GM19328 (cell line): ENCODE results near the gene SYPL1.

ENCODE experiments used
- ATAC-seq: cut with Tn5 transposase; IDR thresholded peaks from one replicate; pipeline ENCODE4 v1.9.1; 2021; ENCODE audit warnings: mild to moderate bottlenecking, moderate library complexity; ENCODE audit not compliant: unreplicated experiment

SYPL1 gene

GRCh38 chr7:106068538-106068961 lies 43.6 kb downstream of the SYPL1 start:
- ATAC-seq = no peak

- no peak for ATAC-seq
Measured at GRCh38 chr7:106067678-106068077, 44.4 kb downstream of the SYPL1 start.

GRCh38 chr7:106065575-106066500 lies 46.3 kb downstream of the SYPL1 start:
- no peak for ATAC-seq

- no peak for ATAC-seq
Measured at GRCh38 chr7:106064771-106065574, 47.1 kb downstream of the SYPL1 start.

GRCh38 chr7:106064316-106064715 lies 47.8 kb downstream of the SYPL1 start:
- no peak for ATAC-seq

DNA sequence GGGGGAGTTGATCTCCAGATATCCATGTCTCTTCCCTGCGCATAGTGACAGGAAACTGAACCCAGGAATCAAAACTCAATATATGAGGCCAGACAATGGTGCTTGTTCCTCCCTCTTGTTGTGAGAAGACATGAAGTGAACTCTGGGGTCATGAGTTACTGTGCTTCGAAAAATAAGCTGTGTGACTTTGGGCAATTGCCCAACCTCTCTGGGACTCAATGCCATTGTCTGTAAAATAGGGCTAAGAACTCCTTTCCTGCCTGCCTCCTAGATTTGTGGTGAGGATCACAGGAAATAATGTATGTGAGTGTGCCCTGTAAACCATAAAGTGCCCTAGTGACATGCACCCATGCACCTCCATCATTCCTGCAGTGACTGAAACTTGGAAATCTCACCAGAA lies 48.4 kb downstream of the SYPL1 start:
- no peak for ATAC-seq

GRCh38 chr7:106063024-106063423 lies 49.1 kb downstream of the SYPL1 start:
- ATAC-seq = no peak

GRCh38 chr7:106062521-106062931 lies 49.6 kb downstream of the SYPL1 start:
- ATAC-seq = no peak

GRCh38 chr7:106062006-106062405 lies 50.1 kb downstream of the SYPL1 start:
- no peak for ATAC-seq

- ATAC-seq = peak; percentile 23
Measured at GRCh38 chr7:106061301-106061979, 50.7 kb downstream of the SYPL1 start.

- no peak for ATAC-seq
Measured at GRCh38 chr7:106060394-106060920, 51.7 kb downstream of the SYPL1 start.

DNA sequence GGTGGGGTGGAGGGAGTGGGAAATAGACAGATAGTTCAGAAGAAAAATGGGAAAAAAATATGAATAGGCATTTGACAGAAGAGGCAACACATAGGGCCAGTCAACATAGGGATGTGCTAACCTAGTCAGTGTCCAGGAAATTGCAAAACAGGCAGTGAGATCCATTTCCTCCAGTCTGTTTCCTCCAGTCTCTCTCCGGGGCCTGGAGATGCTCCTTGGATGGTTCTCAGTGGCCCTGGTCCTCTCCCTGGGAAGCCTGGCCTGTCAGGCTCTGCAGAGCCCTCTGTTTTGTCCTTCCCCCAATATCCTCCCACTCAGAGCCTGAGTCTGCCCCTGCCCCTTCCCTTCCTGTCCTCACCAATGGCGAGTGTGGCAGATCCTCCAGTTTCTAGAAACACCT lies 52.6 kb downstream of the SYPL1 start:
- ATAC-seq = no peak

GRCh38 chr7:106058928-106059324 lies 53.2 kb downstream of the SYPL1 start:
- no peak for ATAC-seq

GRCh38 chr7:106057962-106058927 lies 53.9 kb downstream of the SYPL1 start:
- peak; percentile 60 for ATAC-seq

GRCh38 chr7:106057204-106057961 lies 54.7 kb downstream of the SYPL1 start:
- ATAC-seq = no peak

GRCh38 chr7:106056513-106057203 lies 55.5 kb downstream of the SYPL1 start:
- ATAC-seq = peak; percentile 41

GRCh38 chr7:106054971-106055532 lies 57.1 kb downstream of the SYPL1 start:
- ATAC-seq = no peak
